ENCODE measurements around the gene PRR18.

PRR18 gene

GRCh38 chr6:166274739-166275370 lies 33.3 kb downstream of the PRR18 start:
- H3K4me3 ChIP-seq (ENCODE audit: low read length) = no peak overlapping the region
- no peak for TF ChIP-seq CTCF (conservative IDR thresholded peaks at IDR 0.05; ENCODE audit: low read length)

GRCh38 chr6:166274163-166274562 lies 34.0 kb downstream of the PRR18 start:
- DNase-seq (ENCODE audit: low read depth) = no peak
- H3K4me3 ChIP-seq (ENCODE audit: low read length) = no peak overlapping the region
- TF ChIP-seq CTCF (conservative IDR thresholded peaks at IDR 0.05; ENCODE audit: low read length) = no peak

More at GRCh38 chr6:166274739-166275370, 33.3 kb downstream of the PRR18 start:
- DNase-seq (ENCODE audit: low read depth) = no peak

- TF ChIP-seq CTCF (conservative IDR thresholded peaks at IDR 0.05; ENCODE audit: low read length) = no peak
- DNase-seq (ENCODE audit: low read depth) = no peak
- H3K4me3 ChIP-seq (ENCODE audit: low read length) = no peak overlapping the region
Observed at GRCh38 chr6:166271376-166271765, 36.8 kb downstream of the PRR18 start.

- no peak overlapping the region for H3K4me3 ChIP-seq (ENCODE audit: low read length)
- TF ChIP-seq CTCF (conservative IDR thresholded peaks at IDR 0.05; ENCODE audit: low read length) = no peak
- DNase-seq (ENCODE audit: low read depth) = no peak
Observed at GRCh38 chr6:166270706-166271375, 37.4 kb downstream of the PRR18 start.

GRCh38 chr6:166269301-166270039 lies 38.7 kb downstream of the PRR18 start:
- no peak for TF ChIP-seq CTCF (conservative IDR thresholded peaks at IDR 0.05; ENCODE audit: low read length)
- H3K4me3 ChIP-seq (ENCODE audit: low read length) = no peak overlapping the region
- no peak for DNase-seq (ENCODE audit: low read depth)

- no peak for TF ChIP-seq CTCF (conservative IDR thresholded peaks at IDR 0.05; ENCODE audit: low read length)
- H3K4me3 ChIP-seq (ENCODE audit: low read length) = no peak overlapping the region
- no peak for DNase-seq (ENCODE audit: low read depth)
Observed at GRCh38 chr6:166268431-166268830, 39.8 kb downstream of the PRR18 start.
